Amygdala (tissue), 56 donors: ENCODE results near the gene GDNF.
"Not testable (repeated sequence)": the region's sequence is repeated elsewhere in the genome, so short reads cannot be mapped to it uniquely, and the experiment has no call there.

ENCODE experiments used
- DNase-seq, 56 donors: peaks; one replicate each; lab custom pipeline; 2025; lab: John Stamatoyannopoulos, UW

The GDNF gene

DNA sequence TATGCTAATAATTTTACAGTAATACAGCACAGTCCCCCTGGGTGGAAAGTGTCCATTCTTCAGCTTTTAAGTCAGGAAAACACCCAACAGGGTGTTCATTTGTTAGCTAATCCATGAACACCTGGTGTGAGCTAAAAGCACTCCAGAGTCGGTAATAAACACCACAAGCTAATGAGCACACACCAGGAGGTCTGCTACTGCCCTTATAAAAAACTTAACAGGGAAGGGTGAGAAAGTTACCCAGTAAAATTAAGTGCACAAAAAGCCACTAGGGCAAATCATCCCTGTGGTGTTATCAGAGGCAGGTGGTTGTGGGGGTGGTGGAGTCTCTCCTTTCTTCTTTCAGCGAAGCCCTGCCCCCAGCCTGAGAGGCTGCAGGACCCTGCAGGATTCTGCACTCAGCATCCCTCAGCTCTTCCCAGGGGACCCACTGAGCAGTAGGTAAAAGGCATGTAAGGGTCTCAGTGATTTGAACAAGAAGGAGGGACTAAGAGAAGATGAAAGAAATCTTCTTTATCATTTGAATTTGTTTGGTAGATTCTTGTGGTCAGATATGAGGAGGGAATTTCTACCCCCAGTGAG is 14.4 kb downstream of the GDNF start:
- DNase-seq = no peak

DNA sequence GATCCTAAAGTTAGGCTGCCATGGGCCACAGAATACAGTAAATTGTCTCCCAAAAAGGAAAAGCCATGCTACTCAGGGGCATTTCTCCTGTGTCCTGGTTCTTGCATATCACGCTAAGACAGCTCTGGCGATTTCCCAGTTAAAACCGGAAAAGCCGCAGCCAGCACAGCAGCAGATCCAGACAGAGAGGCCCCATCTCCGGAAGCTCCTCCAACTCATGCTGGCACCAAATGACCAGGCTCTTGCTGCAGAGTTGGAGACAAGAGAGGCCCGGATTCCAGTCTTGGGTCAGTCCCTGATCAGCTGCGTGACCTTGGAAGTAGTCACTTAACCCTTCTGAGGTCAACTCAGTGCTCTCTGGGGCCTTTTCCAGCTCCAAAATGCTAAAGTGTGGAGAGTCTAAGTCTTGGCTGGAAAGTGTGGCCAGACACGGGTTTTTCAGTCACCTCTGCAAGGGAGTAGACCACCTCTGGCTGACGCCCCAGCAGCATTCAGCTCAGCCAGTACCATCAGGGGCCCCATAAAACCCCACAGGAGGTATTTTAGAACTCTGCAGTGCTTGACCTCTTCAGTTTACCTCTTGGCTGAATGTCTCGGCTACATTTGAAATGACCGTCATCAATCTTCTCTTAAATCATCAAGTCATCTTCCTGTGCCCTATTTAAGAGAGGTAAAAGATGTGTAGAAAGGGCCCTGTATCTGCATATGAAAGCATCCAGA is 16.2 kb downstream of the GDNF start:
- DNase-seq = no peak

DNA sequence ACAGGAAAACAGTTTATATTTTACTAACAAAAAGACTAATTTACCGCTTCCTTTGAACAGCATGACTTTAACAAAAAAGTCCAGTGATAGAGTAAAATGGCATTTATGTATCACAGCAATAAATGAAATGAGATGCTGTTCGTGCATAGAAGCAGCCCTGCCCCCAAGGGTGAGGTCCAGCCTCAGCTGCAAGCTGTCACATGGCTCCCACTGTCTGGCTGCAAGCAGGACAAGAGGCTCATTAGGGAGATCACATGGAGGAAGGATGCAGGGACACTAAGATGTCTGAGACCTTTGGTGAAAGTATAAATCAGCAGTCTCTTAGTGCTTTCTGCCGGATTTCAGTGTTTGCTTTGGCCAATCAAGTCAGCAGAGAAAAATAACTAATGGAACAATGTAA is 23.0 kb downstream of the GDNF start:
- DNase-seq = peak in 48 of 56 donors; percentile 11 to 88 (median 61)

- no peak for DNase-seq
Measured at GRCh38 chr5:37816331-37816730, 23.5 kb downstream of the GDNF start.

GRCh38 chr5:37815913-37816312 is 23.9 kb downstream of the GDNF start:
- DNase-seq = no peak

DNA sequence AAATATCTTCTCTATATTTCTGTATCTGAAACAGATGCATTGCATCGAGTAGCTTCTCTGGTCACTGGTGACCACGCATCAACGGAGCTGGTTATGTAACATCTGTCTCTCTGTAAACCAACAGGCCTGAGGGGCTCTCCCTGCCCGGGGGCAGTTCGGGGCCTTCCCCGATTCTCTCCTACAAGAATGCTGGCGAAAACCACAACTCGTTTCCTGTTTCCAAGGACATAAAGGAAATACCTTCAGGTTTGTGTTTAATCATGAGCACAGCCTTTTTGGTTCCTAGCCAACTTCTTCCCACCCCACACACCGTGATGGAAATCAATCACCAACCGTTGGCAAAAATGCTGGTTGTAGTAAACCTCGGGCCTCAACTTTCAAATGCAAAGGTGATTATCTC is 25.1 kb downstream of the GDNF start:
- no peak for DNase-seq

GRCh38 chr5:37812365-37812764 is 27.5 kb downstream of the GDNF start:
- no peak for DNase-seq

DNA sequence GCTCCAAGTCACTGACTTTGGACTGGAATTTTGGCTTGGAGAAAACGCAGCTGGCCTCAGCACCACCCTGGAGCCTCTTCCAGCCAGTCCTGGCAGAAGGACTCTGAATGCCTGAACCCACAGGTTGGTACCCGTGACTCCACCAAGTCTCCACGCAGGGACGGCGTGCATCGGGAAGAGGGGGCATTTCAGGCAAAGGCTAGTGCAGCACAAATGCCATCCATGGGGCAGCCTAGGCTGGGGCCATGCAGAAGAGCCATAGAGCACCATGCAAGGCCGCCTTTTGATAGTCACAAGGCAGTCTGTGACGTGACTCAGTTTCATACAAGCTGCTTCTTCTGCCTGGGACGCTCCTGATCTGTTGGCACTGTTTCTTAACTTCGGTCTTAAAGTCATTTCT is 28.0 kb downstream of the GDNF start:
- DNase-seq = no peak

DNA sequence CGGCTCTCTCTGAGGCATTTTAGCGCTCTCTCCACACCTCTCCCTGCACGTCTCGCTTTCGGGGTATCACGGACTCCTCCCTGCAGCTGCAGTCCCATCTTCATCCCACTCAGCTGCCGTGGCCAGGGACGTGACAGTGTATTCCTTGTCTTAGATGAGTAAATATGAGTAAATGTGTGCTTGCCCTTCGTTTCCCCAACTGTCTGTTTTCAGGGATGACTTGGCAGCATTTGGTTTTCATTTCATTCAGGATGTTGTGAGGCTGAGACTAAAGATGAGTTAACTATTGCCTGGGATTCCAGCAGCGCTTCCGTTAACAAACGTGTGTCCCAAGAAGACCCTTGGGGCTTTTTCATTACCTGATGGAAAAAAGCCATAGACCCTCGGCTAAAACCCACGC is 29.5 kb downstream of the GDNF start:
- DNase-seq = peak in 1 of 56 donors; percentile 2

DNA sequence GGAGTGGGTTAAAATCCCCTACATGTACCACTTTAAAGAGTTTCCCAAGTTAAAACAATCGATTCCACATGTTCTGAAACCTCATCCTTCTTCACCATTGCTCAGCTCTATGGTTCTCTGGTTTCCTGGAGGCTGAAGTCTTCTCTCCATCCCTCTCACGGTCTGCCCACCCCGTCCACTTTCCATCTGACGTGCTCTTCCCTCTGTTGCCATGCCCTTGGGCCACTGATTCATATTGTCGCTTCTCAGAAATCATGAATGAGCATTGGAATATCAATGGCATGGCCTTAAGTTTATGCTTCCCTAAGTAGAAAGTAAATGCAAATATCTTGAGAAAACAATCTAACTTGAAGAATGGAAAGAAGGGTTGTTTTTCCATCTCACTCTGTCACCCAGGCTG is 30.9 kb downstream of the GDNF start:
- DNase-seq = no peak

GRCh38 chr5:37807621-37808301 is 32.1 kb downstream of the GDNF start:
- DNase-seq = no peak

GRCh38 chr5:37807015-37807414 is 32.8 kb downstream of the GDNF start:
- DNase-seq = no peak

DNA sequence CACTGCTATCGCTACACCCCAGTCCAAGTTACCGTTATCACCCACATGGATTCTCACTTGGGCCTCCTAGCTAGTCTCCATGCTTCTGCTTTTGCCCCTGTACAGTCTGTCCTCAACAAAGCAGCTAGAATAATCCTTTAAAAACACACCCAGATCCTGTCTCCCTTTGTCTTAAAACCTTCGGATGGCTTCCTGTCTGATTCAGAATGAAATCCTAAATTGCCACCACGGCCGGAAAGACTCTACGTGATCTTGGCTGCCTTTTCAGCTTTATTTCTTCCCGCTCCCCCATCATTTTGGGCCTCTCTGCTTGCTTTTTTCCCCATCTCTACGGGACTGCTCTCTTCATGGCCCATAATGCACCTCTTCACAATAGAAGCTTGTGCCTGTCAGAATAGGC is 33.4 kb downstream of the GDNF start:
- no peak for DNase-seq

DNA sequence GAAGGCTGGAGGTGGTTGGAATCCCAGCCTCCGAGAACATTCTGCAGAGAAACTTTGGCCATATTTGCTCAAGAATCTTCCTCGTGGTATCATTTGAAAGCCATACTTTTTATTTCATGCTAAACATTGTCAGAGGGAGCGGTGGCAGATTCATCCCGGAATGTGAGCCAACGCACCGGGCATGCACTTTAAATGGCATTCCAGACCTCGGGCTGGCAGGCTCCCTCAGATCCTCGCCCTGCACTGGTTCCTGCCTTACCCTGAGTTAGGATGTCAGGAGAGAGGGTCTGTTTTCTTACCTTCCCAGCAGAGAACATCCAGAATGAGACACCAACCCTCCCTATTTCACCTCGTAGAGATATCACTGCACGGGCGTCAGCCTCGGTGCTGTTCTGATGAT is 33.8 kb downstream of the GDNF start:
- no peak for DNase-seq

DNA sequence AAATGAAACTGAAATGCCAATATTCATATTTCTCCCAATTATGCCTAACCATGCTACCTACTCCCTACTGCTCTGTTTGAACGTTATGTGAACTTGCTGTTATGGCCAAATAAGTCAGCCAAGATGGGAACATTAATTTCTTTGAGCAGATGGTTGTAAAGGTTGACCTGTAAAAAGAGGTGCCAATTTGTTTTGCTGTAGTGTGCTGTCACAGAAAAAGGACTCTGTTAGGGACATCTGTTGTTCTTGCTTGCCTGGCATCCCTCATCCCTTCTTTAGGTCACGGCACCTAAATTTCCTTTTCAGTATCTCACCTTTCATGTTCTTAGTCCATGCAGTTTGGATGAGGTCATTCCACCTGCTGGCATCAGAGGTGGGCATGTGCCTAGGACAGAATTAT is 35.4 kb downstream of the GDNF start:
- DNase-seq = no peak

DNA sequence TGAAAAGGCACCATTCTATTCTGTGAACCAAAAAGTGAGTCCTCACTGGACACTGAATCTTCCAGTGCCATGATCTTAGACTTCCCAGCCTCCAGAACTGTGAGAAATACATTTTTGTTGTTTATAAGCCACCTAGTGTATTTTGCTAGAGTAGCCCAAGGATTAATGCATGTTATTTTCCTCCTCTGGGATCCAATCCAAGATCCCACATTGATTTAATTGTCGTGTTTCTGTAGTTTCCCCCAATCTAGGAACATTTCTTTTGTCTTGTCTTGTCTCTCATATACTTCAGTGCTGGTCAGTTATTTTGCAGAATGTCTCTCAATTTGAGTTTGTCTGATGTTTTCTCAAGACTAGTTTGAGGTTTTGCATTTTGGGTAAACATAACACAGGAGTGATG is 36.4 kb downstream of the GDNF start:
- DNase-seq = no peak

DNA sequence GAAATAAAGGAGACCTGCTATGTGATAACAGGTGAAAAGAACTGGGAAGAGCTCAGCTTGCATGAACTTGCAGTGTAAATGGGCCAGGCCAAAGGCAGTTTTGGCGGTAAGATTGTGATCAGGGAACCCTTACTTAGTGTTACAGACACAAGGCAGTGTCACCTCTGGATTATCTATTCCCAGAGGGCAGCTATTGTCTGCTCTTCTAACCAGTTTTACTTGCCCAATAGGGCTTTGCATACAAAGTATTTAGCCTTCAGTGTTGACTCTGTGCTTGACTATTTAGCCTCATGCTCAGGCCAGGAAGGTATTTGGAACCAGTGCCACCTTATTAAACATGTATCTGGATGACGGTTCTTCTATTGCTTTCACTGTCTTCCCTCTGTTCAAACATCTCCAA is 38.3 kb downstream of the GDNF start:
- DNase-seq = no peak

GRCh38 chr5:37799865-37800421 is 39.9 kb downstream of the GDNF start:
- no peak for DNase-seq

DNA sequence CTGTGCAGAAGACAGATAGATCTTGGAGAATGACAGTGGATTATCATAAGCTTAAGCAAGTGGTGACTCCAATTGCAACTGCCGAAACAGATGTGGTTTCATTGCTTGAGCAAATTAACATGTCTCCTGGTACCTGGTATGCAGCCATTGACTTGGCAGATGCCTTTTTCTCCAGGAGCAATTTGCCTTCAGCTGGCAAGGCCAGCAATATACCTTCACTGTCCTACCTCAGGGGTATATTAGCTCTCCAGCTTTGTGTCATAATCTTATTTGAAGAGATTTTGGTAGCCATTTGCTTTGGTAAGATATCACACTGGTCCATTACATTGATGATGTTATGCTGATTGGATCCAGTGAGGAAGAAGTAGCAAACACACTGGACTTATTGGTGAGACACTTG is 43.4 kb downstream of the GDNF start:
- not testable (repeated sequence) for DNase-seq

DNA sequence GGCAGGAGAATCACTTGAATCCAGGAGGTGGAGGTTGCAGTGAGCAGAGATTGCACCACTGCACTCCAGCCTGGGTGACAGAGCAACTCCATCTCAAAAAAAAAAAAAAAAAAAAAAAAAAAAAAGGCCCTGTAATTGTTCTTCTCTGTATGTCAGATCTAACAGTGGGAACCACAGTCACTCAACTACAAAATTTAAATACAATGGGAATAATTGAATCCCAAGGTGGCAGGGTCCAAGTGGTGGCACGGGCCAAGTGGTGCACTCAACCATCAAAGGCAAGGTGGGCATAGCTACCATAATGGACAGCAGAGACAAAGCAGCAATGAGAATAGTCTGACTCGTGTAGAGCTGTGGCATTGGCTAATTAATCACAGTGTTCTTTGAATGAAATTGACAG is 44.5 kb downstream of the GDNF start:
- not testable (repeated sequence) for DNase-seq

GRCh38 chr5:37792975-37793631 is 46.7 kb downstream of the GDNF start:
- DNase-seq = no peak
